Endothelial cell of umbilical vein (primary cell): Measurements from ENCODE around the gene VPREB1. TPM values are rescaled to one million over a fixed set of nuclear protein-coding genes. Genes with fewer than 3 reads are reported as not detected.

Experiments
- Bru-seq: library from RNA; stranded (reverse); fragments of 400-500 nt; gene quantifications from one replicate; lab custom pipeline; 2021; lab: Mats Ljungman, UMichigan
- BruChase-seq, 2 experiments: library from RNA; stranded (reverse); fragments of 400-500 nt; gene quantifications; one replicate each; lab custom pipeline; 2021; lab: Mats Ljungman, UMichigan
- BruUV-seq: library from RNA; stranded (reverse); fragments of 400-500 nt; replicated peaks from 2 replicates; lab custom pipeline; 2021; lab: Mats Ljungman, UMichigan
- CTCF ChIA-PET: fragments of 300-600, 350-600 bp; sonication (Branson Sonifier 250); formaldehyde crosslinking; loops from one replicate; lab custom pipeline; 2021; ENCODE audit warnings: antibody characterized with exemption, inconsistent platforms; lab: Charles Lee
- POLR2A ChIA-PET: fragments of 300-600, 350-600 bp; sonication (Branson Sonifier 250); formaldehyde crosslinking; loops from one replicate; lab custom pipeline; 2021; ENCODE audit warnings: antibody characterized with exemption, inconsistent platforms; lab: Charles Lee
- DNase-seq: peaks from one replicate; pipeline ENCODE4 v3.0.0-alpha.2; 2011; ENCODE audit warnings: low read depth, low spot score
- FAIRE-seq: peaks from 2 replicates; lab custom pipeline; 2011; peaks lifted over from hg19 to GRCh38; lab: Jason Lieb, UNC
- H2AFZ ChIP-seq: 2 replicates; pipeline ENCODE4 v1.6.0; 2012; ENCODE audit warnings: low read depth, low read length, control low read depth, inconsistent platforms
- H3K27ac ChIP-seq: 2 replicates; pipeline ENCODE4 v1.5.1; 2011; ENCODE audit warnings: low read depth, mild to moderate bottlenecking, control low read depth, low read length, moderate library complexity; ENCODE audit not compliant: insufficient read depth
- H3K27me3 ChIP-seq, 2 experiments: 2 replicates each; pipeline versions ENCODE4 v1.6.0 to v1.6.1; 2011; ENCODE audit warnings: low read length in 2 of 2, mixed read lengths in 1 of 2; ENCODE audit not compliant: control insufficient read depth in 2 of 2, insufficient read depth in 2 of 2
- H3K36me3 ChIP-seq, 2 experiments: 2 replicates in 1 of 2; 3 replicates in 1 of 2; pipeline ENCODE4 v1.5.1; 2011; ENCODE audit warnings: low read length in 2 of 2, mild to moderate bottlenecking in 1 of 2, moderate library complexity in 1 of 2; ENCODE audit not compliant: control insufficient read depth in 2 of 2, insufficient read depth in 2 of 2; ENCODE audit errors: extremely low read depth in 1 of 2
- H3K4me1 ChIP-seq: 3 replicates; pipeline ENCODE4 v1.5.1; 2011; ENCODE audit warnings: mild to moderate bottlenecking, low read length; ENCODE audit not compliant: control insufficient read depth, insufficient read depth; ENCODE audit errors: extremely low read depth
- H3K4me2 ChIP-seq: 2 replicates; pipeline ENCODE4 v1.6.1; 2011; ENCODE audit warnings: low read length, control low read depth, mixed read lengths; ENCODE audit not compliant: insufficient read depth
- H3K4me3 ChIP-seq, 3 experiments: fragments of 200-600 bp in 1 of 3; sonication (generic), shearing (Covaris generic) in 1 of 3; replicated peaks in 1 of 3; 2 replicates each; pipeline ENCODE4 v1.5.1; 2011 to 2016; ENCODE audit warnings: control low read depth in 3 of 3, low read length in 3 of 3, mild to moderate bottlenecking in 2 of 3, inconsistent platforms in 1 of 3, low read depth in 1 of 3, moderate library complexity in 1 of 3; ENCODE audit not compliant: insufficient read depth in 1 of 3
- H3K79me2 ChIP-seq: 2 replicates; pipeline ENCODE4 v1.6.0; 2012; ENCODE audit warnings: low read length, inconsistent platforms; ENCODE audit not compliant: control insufficient read depth, insufficient read depth
- H3K9ac ChIP-seq: replicated peaks from 2 replicates; pipeline ENCODE3; 2011; ENCODE audit warnings: low read length, control low read depth; ENCODE audit not compliant: insufficient read depth; ENCODE audit errors: extremely low read depth
- H3K9me1 ChIP-seq: replicated peaks from 3 replicates; pipeline ENCODE4 v1.6.0; 2011; ENCODE audit warnings: mild to moderate bottlenecking, low read length; ENCODE audit not compliant: control insufficient read depth, insufficient read depth; ENCODE audit errors: extremely low read depth
- H3K9me3 ChIP-seq: replicated peaks from 2 replicates; pipeline ENCODE4 v1.5.1; 2012; ENCODE audit warnings: low read length, inconsistent platforms; ENCODE audit not compliant: control insufficient read depth, insufficient read depth
- H4K20me1 ChIP-seq: replicated peaks from 2 replicates; pipeline ENCODE3; 2011; ENCODE audit warnings: mild to moderate bottlenecking, low read length; ENCODE audit not compliant: control insufficient read depth, insufficient read depth; ENCODE audit errors: extremely low read depth
- EZH2 ChIP-seq: IDR thresholded peaks from 2 replicates; pipeline ENCODE4 v1.6.1; 2012; ENCODE audit warnings: borderline replicate concordance, low read depth, mild to moderate bottlenecking, moderate library complexity, low read length, inconsistent platforms; ENCODE audit not compliant: severe bottlenecking
- FOS ChIP-seq: IDR thresholded peaks from 2 replicates; pipeline ENCODE4 v1.6.1; 2011; ENCODE audit warnings: mild to moderate bottlenecking, low read length, moderate library complexity, borderline replicate concordance; ENCODE audit not compliant: insufficient read depth
- GATA2 ChIP-seq: IDR thresholded peaks from 2 replicates; pipeline ENCODE4 v1.7.0; 2011; ENCODE audit warnings: low read depth, mild to moderate bottlenecking, moderate library complexity, mixed read lengths, low read length; ENCODE audit not compliant: insufficient read length, insufficient read depth
- JUN ChIP-seq: IDR thresholded peaks from 2 replicates; pipeline ENCODE4 v1.6.1; 2011; ENCODE audit warnings: borderline replicate concordance, low read depth; ENCODE audit not compliant: insufficient read length, insufficient read depth
- MYC ChIP-seq: IDR thresholded peaks from one replicate; pipeline ENCODE4 v1.6.1; 2011; ENCODE audit warnings: mild to moderate bottlenecking, low read depth, low read length
- POLR2A ChIP-seq: IDR thresholded peaks from 2 replicates; pipeline ENCODE4 v1.6.1; 2012; ENCODE audit warnings: low read depth, mild to moderate bottlenecking, control low read depth, low read length
- POLR2AphosphoS5 ChIP-seq: IDR thresholded peaks from 2 replicates; pipeline ENCODE4 v1.6.1; 2012; ENCODE audit warnings: low read depth, mild to moderate bottlenecking, control low read depth, low read length, moderate library complexity; ENCODE audit not compliant: insufficient read depth
- dilution Hi-C: fragments of 300-500 bp; cut with MboI; formaldehyde crosslinking; loops from one replicate; pipeline ENCODE4 v1.15.0; 2019; ENCODE audit warnings: low sequenced_read_pairs; ENCODE audit not compliant: extremely low pct_ligation_motif_present
- intact Hi-C: fragments of 100-400 bp; cut with micrococcal nuclease; formaldehyde crosslinking; loops from one replicate; pipeline ENCODE4 v1.10.0; 2022
- long read RNA-seq: library from polyadenylated mRNA; stranded (forward); transcript quantifications from one replicate; pipeline ENCODE4 v2.0.0, GENCODE V29; 2021
- polyA minus RNA-seq, 3 experiments: library from RNA; depleted of rRNA, polyadenylated mRNA; stranded (reverse); fragments of >200 nt; gene quantifications; 1 replicate in 1 of 3; 2 replicates in 2 of 3; pipeline ENCODE4 v1.2.3, GENCODE V29; 2011
- polyA plus RNA-seq, 4 experiments: library from polyadenylated mRNA; depleted of rRNA in 3 of 4; stranded (reverse) in 3 of 4; unstranded in 1 of 4; fragments of >200 nt; gene quantifications; 2 replicates each; pipeline versions ENCODE4 v1.2.1 to v1.2.3, GENCODE V29; 2011 to 2012; ENCODE audit warnings: missing spikeins in 1 of 4
- total RNA-seq: library from RNA; stranded (reverse); gene quantifications from 2 replicates; pipeline ENCODE4 v1.2.3, GENCODE V29; 2021
- TF ChIP-seq, protein P1 (sequence below): IDR thresholded peaks from 2 replicates; pipeline ENCODE4 v1.6.1; 2011; ENCODE audit not compliant: insufficient read depth, insufficient read length
- TF ChIP-seq, protein P2 (sequence below), 2 donors: IDR thresholded peaks; 1 replicate in 1 of 2; 2 replicates in 1 of 2; pipeline ENCODE4 v1.5.1; 2011; ENCODE audit warnings: low read length in 2 of 2, mild to moderate bottlenecking in 2 of 2, moderate library complexity in 2 of 2, control low read depth in 1 of 2, inconsistent platforms in 1 of 2, low read depth in 1 of 2; ENCODE audit not compliant: insufficient read depth in 1 of 2; ENCODE audit errors: extremely low read depth in 1 of 2

VPREB1 gene, protein sequence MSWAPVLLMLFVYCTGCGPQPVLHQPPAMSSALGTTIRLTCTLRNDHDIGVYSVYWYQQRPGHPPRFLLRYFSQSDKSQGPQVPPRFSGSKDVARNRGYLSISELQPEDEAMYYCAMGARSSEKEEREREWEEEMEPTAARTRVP
- not detected in 2 replicates for total RNA-seq
- polyA plus RNA-seq = not detected in 2 replicates
- polyA plus RNA-seq (2011; cell fraction: cytosol; rRNA removed) = not detected in 2 replicates
- polyA plus RNA-seq (2011; cell fraction: nucleus; rRNA removed) = not detected in 2 replicates
- not detected in 2 replicates for polyA plus RNA-seq (2012)
- polyA minus RNA-seq = not detected in 2 replicates
- not detected for polyA minus RNA-seq (2011; cell fraction: cytosol; rRNA and poly(A)+ RNA removed)
- polyA minus RNA-seq (2011; cell fraction: nucleus; rRNA and poly(A)+ RNA removed) = not detected in 2 replicates
- not detected for Bru-seq, nascent RNA
- not detected for BruChase-seq, experiment 1, labeled RNA remaining after a 6-hour chase
- not detected for BruChase-seq, experiment 2, labeled RNA remaining after a 2-hour chase
- long read RNA-seq = 0 reads

DNA sequence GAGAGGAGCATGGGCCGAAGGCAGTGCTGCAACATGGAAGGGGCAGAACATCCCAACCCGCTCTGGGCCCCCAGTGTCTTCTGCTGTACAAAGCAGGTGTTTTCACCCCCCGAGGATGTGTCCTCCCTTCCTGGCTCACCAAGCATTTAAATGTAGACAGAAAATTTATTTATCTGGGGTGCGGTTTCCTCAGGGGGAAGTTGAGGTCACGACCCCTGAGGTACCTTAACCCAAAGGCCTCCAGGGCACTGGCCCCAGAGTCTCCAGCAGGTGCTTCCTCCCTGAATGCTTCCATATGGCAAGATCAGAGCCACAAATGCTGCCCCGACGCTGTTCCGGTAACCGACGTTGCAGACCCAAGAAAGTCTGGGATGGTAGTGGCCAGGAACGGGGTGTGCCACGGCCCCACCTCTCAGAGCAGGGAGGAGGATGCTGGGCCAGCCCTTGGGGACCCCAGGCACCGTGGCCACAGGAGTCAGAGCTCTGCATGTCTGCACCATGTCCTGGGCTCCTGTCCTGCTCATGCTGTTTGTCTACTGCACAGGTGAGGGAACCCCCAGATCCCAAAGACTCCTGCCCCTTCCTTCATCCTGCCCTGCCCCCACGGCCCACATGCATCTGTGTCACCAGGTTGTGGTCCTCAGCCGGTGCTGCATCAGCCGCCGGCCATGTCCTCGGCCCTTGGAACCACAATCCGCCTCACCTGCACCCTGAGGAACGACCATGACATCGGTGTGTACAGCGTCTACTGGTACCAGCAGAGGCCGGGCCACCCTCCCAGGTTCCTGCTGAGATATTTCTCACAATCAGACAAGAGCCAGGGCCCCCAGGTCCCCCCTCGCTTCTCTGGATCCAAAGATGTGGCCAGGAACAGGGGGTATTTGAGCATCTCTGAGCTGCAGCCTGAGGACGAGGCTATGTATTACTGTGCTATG, at the start of gene VPREB1:
VPREB1 (plus strand) TSS at position 471 of the 935 bp plus-strand sequence; CDS start at position 499, 28 bp downstream.
- dilution Hi-C loops = no loop called here
- H3K4me2 ChIP-seq = no peak within 1 kb of the TSS
- H3K79me2 ChIP-seq = no peaks in the 10 kb centered on the region
- H3K36me3 ChIP-seq = no peaks in the 10 kb centered on the region
- no peak within 1 kb of the TSS for H2AFZ ChIP-seq
- H3K4me1 ChIP-seq = no peaks in the 10 kb centered on the region
- DNase-seq (no peak), FAIRE-seq (no peak)
- no peak within 1 kb of the TSS for H3K27ac ChIP-seq
- H3K4me3 ChIP-seq = no peak within 1 kb of the TSS
- TF ChIP-seq, protein P1, sequence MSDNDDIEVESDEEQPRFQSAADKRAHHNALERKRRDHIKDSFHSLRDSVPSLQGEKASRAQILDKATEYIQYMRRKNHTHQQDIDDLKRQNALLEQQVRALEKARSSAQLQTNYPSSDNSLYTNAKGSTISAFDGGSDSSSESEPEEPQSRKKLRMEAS = no peak
- TF ChIP-seq FOS = no peak
- no peak for TF ChIP-seq GATA2
- TF ChIP-seq EZH2 = no peak
- no peak for TF ChIP-seq POLR2AphosphoS5
- no peak for TF ChIP-seq POLR2A
- no peak for TF ChIP-seq MYC
- no peak for TF ChIP-seq JUN
- TF ChIP-seq, protein P2, sequence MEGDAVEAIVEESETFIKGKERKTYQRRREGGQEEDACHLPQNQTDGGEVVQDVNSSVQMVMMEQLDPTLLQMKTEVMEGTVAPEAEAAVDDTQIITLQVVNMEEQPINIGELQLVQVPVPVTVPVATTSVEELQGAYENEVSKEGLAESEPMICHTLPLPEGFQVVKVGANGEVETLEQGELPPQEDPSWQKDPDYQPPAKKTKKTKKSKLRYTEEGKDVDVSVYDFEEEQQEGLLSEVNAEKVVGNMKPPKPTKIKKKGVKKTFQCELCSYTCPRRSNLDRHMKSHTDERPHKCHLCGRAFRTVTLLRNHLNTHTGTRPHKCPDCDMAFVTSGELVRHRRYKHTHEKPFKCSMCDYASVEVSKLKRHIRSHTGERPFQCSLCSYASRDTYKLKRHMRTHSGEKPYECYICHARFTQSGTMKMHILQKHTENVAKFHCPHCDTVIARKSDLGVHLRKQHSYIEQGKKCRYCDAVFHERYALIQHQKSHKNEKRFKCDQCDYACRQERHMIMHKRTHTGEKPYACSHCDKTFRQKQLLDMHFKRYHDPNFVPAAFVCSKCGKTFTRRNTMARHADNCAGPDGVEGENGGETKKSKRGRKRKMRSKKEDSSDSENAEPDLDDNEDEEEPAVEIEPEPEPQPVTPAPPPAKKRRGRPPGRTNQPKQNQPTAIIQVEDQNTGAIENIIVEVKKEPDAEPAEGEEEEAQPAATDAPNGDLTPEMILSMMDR (IDR thresholded peaks at IDR 0.05; ENCODE audit: extremely low read depth in 1 of 2, insufficient read depth in 1 of 2, low read depth in 1 of 2, low read length in 2 of 2) = no peak
- ChIA-PET POLR2A (no interaction called here), CTCF (interaction anchor here (1.5 kb wide), 1 partner anchor 9 kb away, joined by 8 read pairs; no protein-coding TSS in a partner anchor)
- H3K27me3 ChIP-seq = peaks cover 2 to 12% of the 10 kb centered on the region in 2 experiments
- BruUV-seq = no TSS peak
- no peak within 1 kb of the TSS for H3K9ac ChIP-seq
- H3K9me3 ChIP-seq = no peaks in the 10 kb centered on the region
- H3K9me1 ChIP-seq = no peaks in the 10 kb centered on the region
- no peaks in the 10 kb centered on the region for H4K20me1 ChIP-seq
- intact Hi-C loops = no loop called here
